HG03469 (cell line): ENCODE measurements around the gene BOLA3.
"Not testable (repeated sequence)": the region's sequence is repeated elsewhere in the genome, so short reads cannot be mapped to it uniquely, and the experiment has no call there.

ENCODE experiments used
- ATAC-seq: cut with Tn5 transposase; IDR thresholded peaks from one replicate; pipeline ENCODE4 v1.9.1; 2021; ENCODE audit warnings: mild to moderate bottlenecking, moderate library complexity, moderate number of reproducible peaks; ENCODE audit not compliant: unreplicated experiment

BOLA3 gene

DNA sequence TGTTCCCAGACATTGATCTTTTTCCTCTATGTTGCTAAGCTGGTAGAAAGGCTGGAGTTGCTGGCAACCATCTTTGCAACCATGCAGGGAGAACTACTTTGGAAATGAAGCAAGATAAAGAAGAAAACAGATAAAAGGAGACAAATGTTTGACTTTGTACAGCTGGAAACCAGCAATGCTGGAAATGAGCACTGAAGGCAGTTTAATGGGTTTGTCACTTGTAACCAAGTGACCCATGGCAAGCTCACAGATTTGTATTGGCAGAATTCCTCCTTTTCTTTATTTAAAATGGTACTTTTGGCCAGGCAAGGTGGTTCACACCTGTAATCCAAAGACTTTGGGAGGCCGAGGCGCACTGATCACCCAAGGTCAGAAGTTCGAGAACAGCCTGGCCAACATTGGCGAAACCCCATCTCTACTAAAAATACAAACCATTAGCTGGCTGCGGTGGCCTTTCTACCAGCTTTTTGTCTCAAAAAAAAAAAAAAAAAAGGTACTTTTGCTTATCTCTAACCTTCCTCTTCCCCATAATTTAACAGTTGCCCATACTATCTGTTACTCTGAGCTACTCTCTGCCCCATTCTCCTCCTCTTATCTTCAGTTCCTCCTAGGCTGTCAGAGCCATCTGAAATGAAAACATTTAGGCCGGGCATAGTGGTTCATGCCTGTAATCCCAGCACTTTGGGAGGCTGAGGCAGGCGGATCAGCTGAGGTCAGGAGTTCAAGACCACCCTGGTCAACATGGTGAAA lies 2.0 kb upstream of the BOLA3 start:
- ATAC-seq = no peak

- ATAC-seq = no peak
These were observed 1.5 kb upstream of the BOLA3 start for GRCh38 chr2:74149247-74149525.

DNA sequence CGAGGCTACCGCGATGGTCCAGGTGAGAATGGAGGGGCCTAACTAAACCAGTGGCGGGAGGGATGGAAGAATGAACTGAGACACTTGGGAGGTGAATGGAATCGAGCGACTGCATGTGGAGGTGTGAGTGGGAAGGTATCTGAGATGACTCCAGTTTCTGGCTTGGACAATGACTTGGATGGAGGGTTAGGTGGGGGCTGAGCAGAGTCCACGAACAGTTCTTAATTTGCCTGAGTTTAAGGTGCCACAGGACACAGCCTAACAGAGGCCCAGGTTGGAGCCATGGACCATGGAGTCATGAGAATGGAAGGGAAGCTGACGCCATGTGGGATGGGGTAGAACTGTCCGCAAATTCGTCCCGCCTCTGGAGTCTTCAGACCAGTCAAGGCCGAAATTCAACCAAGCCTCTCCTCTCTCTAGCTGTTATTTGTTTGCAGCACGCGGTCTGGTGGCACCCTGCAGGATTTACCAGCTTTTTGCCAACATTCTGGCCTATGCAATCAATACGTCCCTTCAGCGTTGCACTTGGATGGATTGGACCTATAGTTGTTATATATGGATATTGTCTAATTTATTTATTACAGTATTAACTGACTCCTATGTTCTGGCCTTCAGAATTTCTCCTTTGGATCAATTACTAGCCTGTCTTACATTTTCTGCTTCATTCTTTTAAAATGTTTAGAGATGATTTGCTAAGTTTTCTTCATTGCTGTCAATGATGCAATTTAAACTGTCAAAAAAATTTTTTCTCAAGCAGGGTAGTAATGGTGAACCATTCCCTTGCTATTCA lies 940 bp upstream of the BOLA3 start:
- ATAC-seq = no peak

DNA sequence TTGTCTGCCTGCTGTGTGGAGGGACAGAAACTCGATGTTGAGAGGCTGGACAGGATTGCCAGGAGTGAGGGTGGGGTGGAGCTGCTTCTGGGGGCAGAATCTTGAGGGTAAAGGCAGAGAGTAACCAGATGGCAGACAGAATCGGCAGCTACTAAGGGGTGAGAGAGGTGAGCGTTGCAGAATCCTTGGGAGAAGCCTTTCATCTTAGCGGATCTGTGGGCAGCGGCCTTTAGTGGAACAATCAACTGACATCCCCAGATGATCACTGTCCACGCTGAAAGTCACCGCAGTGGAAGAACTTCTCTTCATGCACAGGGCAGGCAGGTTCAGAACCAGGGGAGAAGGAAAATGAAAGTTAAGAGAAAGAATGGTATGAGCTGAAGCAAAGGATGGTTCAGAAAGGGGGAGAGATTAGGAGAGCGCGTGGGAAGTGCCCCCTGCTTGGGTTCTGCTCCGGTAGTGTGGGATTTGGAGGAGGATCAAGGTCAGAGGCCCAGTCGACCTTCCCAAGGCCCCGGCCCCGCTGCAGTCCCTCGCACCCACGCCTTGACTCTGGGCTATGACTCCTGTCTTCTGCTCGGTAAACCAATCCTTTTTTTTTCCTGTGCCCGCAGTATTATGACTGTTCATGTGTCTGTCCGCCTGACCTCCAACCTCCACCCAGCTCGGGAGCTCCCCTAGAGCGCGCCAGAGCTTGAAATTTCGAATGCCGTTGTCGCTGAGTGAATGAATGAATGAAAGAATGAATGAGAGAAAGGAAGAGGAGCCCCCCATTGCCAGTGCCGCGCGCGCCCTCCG lies 584 bp downstream of the BOLA3 start:
- ATAC-seq = peak; percentile 11

DNA sequence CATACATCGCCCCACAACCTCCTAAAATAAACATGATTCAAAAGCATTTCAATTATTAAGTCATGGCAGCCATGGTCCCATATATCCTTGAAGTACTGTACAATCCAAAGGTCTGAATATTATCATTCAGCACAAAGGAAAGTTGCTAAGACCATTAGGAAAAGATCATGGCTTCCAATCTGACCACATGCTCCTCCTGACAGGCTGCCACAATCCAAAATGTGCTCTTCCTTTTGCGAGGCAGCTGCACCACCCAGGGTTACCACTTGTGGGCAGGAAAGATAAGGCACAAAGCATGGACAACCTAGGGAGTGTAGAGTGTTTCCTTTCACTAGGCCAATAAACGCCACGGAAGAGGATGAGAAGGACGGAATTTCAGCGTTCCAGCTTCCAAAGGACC lies 5.4 kb downstream of the BOLA3 start:
- no peak for ATAC-seq

GRCh38 chr2:74138600-74139323 lies 8.9 kb downstream of the BOLA3 start:
- no peak for ATAC-seq

GRCh38 chr2:74137651-74138599 lies 9.8 kb downstream of the BOLA3 start:
- no peak for ATAC-seq

DNA sequence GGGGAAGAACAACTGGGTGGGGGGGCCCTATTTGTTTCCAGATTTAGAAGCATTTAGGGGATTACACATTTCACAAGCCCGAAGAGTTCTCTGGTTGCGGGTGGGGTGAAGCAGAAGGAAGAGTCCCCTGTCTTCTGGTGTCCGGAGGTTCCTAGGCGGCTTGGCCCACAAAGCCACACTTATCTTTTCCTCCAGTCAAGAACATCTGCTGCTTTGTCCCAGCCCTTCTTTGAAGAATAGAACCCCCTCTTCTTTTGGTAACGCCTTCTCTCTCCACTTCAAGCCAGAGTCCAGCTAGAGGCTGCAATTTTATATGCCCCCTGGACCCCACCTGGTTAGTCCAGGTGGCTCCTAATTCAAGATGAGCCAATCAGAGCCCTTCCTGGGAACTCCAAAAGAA lies 15.8 kb downstream of the BOLA3 start:
- ATAC-seq = no peak

GRCh38 chr2:74130211-74130995 lies 17.3 kb downstream of the BOLA3 start:
- ATAC-seq = no peak

DNA sequence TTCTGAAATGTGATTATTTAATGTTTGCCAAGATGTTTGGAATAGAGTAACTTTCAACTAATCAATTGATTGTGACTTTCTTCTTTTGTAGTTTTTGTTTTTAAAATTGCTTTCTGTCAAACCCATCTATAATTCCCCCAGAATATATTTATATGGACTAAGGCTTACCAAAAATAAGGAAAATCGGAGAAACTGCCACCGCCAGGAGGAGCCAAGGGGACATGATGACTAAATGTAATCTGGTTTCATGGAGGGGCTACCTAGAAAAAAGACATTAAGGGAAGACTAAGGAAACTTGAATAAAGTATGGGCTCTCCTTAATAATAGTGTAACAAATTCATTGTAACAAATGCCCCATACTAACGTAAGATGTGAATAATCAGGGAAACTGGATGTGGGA lies 19.5 kb downstream of the BOLA3 start:
- ATAC-seq = no peak

DNA sequence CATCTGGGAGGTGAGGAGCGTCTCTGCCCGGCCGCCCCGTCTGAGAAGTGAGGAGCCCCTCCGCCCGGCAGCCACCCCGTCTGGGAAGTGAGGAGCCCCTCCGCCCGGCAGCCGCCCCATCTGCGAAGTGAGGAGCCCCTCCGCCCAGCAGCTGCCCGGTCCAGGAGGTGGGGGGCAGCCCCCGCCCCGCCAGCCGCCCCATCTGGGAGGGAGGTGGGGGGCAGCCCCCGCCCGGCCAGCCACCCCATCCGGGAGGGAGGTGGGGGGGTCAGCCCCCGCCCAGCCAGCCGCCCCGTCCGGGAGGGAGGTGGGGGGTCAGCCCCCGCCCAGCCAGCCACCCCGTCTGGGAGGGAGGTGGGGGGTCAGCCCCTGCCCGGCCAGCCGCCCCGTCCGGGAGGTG lies 23.8 kb downstream of the BOLA3 start:
- ATAC-seq = not testable (repeated sequence)

DNA sequence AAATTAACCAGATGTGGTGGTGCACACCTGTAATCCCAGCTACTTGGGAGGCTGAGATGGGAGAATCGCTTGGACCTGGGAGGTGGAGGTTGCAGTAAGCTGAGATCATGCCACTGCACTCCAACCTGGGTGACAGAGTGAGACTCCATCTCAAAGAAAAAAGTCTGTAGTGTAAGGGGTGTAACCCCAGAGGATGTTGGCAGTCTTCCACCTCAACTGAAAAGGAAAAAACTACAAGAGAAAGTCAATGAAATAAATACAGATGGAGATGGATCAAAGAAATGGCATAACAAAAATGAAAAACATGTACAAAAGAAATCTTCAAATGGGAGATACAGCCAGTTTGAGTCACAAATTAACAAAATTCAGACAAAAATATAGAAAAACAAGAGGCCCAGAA lies 25.9 kb downstream of the BOLA3 start:
- not testable (repeated sequence) for ATAC-seq

GRCh38 chr2:74119912-74120825 lies 27.5 kb downstream of the BOLA3 start:
- peak; percentile 85 for ATAC-seq

- no peak for ATAC-seq
These were observed 28.4 kb downstream of the BOLA3 start for GRCh38 chr2:74119339-74119738.

DNA sequence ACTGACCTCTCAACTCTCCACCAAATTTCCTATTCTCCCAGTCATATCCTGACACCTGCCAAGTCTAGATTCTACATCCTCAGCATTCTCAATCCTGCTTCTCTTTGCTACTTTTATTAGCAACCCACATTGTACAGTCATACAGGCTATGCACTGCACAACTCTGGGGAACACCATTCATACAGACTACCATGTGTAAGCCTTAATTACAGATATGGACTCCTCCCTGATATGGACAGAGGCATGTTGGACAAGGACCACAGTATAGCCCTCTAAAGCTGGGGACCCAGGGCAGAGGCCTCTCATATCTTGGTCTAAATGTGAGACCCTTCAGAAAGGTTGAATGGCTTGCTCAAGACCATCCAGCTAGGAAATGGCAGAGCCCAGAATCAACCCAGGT lies 36.3 kb downstream of the BOLA3 start:
- no peak for ATAC-seq

- no peak for ATAC-seq
These were observed 37.2 kb downstream of the BOLA3 start for GRCh38 chr2:74110537-74110936.

DNA sequence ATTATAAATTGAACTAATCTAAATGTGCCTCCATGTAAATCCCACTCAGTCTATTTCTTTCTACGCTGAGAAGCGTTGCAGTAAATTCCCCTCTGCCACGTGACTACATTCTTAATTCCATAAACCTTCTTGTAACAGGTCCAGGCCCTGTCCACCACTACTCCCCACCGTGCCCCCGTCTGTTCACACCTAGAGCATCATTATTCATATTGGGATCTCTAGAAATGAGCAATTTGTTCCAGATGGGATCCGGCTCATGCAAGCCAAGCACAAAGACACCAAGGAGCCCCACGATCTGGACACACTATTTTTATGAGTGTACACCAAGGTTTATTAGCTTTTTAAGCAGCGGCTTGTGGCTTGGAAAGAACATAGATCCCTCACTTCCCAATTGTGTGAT lies 38.2 kb downstream of the BOLA3 start:
- ATAC-seq = no peak

GRCh38 chr2:74107071-74107470 lies 40.6 kb downstream of the BOLA3 start:
- no peak for ATAC-seq
